ENCODE measurements around the gene VENTX.

VENTX gene

GRCh38 chr10:133258818-133259601 lies 21.4 kb downstream of the VENTX start (continued):
- TF ChIP-seq, protein P1, sequence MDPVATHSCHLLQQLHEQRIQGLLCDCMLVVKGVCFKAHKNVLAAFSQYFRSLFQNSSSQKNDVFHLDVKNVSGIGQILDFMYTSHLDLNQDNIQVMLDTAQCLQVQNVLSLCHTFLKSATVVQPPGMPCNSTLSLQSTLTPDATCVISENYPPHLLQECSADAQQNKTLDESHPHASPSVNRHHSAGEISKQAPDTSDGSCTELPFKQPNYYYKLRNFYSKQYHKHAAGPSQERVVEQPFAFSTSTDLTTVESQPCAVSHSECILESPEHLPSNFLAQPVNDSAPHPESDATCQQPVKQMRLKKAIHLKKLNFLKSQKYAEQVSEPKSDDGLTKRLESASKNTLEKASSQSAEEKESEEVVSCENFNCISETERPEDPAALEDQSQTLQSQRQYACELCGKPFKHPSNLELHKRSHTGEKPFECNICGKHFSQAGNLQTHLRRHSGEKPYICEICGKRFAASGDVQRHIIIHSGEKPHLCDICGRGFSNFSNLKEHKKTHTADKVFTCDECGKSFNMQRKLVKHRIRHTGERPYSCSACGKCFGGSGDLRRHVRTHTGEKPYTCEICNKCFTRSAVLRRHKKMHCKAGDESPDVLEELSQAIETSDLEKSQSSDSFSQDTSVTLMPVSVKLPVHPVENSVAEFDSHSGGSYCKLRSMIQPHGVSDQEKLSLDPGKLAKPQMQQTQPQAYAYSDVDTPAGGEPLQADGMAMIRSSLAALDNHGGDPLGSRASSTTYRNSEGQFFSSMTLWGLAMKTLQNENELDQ (tag by site-specific recombination; IDR thresholded peaks at IDR 0.05; ENCODE audit: low read depth): no peak
- TF ChIP-seq ZBTB8A (tag by site-specific recombination; IDR thresholded peaks at IDR 0.05) (peak; percentile 40; the same call in 1 of the 2 replicates), ZIC2 (tag by site-specific recombination; IDR thresholded peaks at IDR 0.05) (peak; percentile 68), ZBTB1 (tag by site-specific recombination; IDR thresholded peaks at IDR 0.05) (no peak), SP7 (tag by site-specific recombination; IDR thresholded peaks at IDR 0.05) (peak; percentile 67; the same call in 1 of the 2 replicates), ATF2 (tag by site-specific recombination; IDR thresholded peaks at IDR 0.05; ENCODE audit: low read depth) (peak; percentile 94), ZBTB21 (tag by site-specific recombination; IDR thresholded peaks at IDR 0.05) (peak; percentile 93), ZNF335 (tag by site-specific recombination; conservative IDR thresholded peaks at IDR 0.05) (peak; percentile 19; the same call in 1 of the 2 replicates), KLF16 (tag by site-specific recombination; IDR thresholded peaks at IDR 0.05) (peak; percentile 50; the same call in 1 of the 2 replicates), ZNF366 (tag by site-specific recombination; conservative IDR thresholded peaks at IDR 0.05) (peak; percentile 33; the same call in 1 of the 2 replicates), BCL11A (tag by site-specific recombination; IDR thresholded peaks at IDR 0.05; ENCODE audit: low read depth) (no peak), KLF8 (tag by site-specific recombination; IDR thresholded peaks at IDR 0.05) (0 out of 2 replicates have a peak, but pooled peaks have one; percentile 58), ZNF292 (tag by site-specific recombination; IDR thresholded peaks at IDR 0.05; ENCODE audit: borderline replicate concordance, low read depth) (no peak), ZNF394 (tag by site-specific recombination; IDR thresholded peaks at IDR 0.05; ENCODE audit: borderline replicate concordance) (peak; percentile 31; the same call in 1 of the 2 replicates), ZNF398 (tag by site-specific recombination; IDR thresholded peaks at IDR 0.05) (peak; percentile 58), GLIS1 (tag by site-specific recombination; IDR thresholded peaks at IDR 0.05) (peak; percentile 64), ZBTB20 (tag by site-specific recombination; IDR thresholded peaks at IDR 0.05) (peak; percentile 34; the same call in 1 of the 2 replicates), PBX3 (CRISPR knock-in tag; IDR thresholded peaks at IDR 0.05) (no peak), YY1 (tag by site-specific recombination; IDR thresholded peaks at IDR 0.05) (no peak), ZNF600 (tag by site-specific recombination; IDR thresholded peaks at IDR 0.05) (0 out of 2 replicates have a peak, but pooled peaks have one; percentile 21)
- TF ChIP-seq, protein P2, sequence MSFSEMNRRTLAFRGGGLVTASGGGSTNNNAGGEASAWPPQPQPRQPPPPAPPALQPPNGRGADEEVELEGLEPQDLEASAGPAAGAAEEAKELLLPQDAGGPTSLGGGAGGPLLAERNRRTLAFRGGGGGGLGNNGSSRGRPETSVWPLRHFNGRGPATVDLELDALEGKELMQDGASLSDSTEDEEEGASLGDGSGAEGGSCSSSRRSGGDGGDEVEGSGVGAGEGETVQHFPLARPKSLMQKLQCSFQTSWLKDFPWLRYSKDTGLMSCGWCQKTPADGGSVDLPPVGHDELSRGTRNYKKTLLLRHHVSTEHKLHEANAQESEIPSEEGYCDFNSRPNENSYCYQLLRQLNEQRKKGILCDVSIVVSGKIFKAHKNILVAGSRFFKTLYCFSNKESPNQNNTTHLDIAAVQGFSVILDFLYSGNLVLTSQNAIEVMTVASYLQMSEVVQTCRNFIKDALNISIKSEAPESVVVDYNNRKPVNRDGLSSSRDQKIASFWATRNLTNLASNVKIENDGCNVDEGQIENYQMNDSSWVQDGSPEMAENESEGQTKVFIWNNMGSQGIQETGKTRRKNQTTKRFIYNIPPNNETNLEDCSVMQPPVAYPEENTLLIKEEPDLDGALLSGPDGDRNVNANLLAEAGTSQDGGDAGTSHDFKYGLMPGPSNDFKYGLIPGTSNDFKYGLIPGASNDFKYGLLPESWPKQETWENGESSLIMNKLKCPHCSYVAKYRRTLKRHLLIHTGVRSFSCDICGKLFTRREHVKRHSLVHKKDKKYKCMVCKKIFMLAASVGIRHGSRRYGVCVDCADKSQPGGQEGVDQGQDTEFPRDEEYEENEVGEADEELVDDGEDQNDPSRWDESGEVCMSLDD (tag by site-specific recombination; IDR thresholded peaks at IDR 0.05): peak; percentile 56; the same call in 1 of the 2 replicates
- TF ChIP-seq, protein P3, sequence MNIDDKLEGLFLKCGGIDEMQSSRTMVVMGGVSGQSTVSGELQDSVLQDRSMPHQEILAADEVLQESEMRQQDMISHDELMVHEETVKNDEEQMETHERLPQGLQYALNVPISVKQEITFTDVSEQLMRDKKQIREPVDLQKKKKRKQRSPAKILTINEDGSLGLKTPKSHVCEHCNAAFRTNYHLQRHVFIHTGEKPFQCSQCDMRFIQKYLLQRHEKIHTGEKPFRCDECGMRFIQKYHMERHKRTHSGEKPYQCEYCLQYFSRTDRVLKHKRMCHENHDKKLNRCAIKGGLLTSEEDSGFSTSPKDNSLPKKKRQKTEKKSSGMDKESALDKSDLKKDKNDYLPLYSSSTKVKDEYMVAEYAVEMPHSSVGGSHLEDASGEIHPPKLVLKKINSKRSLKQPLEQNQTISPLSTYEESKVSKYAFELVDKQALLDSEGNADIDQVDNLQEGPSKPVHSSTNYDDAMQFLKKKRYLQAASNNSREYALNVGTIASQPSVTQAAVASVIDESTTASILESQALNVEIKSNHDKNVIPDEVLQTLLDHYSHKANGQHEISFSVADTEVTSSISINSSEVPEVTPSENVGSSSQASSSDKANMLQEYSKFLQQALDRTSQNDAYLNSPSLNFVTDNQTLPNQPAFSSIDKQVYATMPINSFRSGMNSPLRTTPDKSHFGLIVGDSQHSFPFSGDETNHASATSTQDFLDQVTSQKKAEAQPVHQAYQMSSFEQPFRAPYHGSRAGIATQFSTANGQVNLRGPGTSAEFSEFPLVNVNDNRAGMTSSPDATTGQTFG (tag by site-specific recombination; IDR thresholded peaks at IDR 0.05; ENCODE audit: borderline replicate concordance): 0 out of 2 replicates have a peak, but pooled peaks have one; percentile 52
- TF ChIP-seq, protein P4, sequence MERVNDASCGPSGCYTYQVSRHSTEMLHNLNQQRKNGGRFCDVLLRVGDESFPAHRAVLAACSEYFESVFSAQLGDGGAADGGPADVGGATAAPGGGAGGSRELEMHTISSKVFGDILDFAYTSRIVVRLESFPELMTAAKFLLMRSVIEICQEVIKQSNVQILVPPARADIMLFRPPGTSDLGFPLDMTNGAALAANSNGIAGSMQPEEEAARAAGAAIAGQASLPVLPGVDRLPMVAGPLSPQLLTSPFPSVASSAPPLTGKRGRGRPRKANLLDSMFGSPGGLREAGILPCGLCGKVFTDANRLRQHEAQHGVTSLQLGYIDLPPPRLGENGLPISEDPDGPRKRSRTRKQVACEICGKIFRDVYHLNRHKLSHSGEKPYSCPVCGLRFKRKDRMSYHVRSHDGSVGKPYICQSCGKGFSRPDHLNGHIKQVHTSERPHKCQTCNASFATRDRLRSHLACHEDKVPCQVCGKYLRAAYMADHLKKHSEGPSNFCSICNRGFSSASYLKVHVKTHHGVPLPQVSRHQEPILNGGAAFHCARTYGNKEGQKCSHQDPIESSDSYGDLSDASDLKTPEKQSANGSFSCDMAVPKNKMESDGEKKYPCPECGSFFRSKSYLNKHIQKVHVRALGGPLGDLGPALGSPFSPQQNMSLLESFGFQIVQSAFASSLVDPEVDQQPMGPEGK (tag by site-specific recombination; IDR thresholded peaks at IDR 0.05): peak; percentile 47; the same call in 1 of the 2 replicates
